Left cardiac atrium (tissue), 4 donors: ENCODE results near the gene MX1. TPM values are rescaled to one million over a fixed set of nuclear protein-coding genes. Genes with fewer than 3 reads are reported as not detected.

Experiments used
- ATAC-seq, 2 donors: fragments of 200-7000 bp; cut with Tn5 transposase; one replicate each; pipeline ENCODE4 v1.9.1; 2020; ENCODE audit warnings: mild to moderate bottlenecking in 2 of 2, moderate library complexity in 2 of 2
- DNase-seq: peaks from one replicate; pipeline ENCODE4 v3.0.0-alpha.2; 2020
- intact Hi-C, 2 donors: fragments of 100-400 bp; cut with DNase I; formaldehyde crosslinking; loops; one replicate each; pipeline versions ENCODE4 v1.14.1 to v1.15.1; 2022 to 2023
- long read RNA-seq: library from polyadenylated mRNA; unstranded; transcript quantifications from one replicate; pipeline ENCODE4 v2.0.0, GENCODE V29; 2021
- total RNA-seq, 2 donors: library from RNA; stranded (reverse); fragmentation: NEBNext Ultra II Directional; extraction: Animal tissue kit (Norgen Biotek cat#: 25700); gene quantifications; one replicate each; pipeline ENCODE4 v1.2.1, GENCODE V29; 2021
- donor health status: DM: no; HTN: yes; CAD: no.
- donor health status: DM: no; HTN: yes; CAD: no; lungs with severe emphysema.
- donor health status: DM: yes; HTN: yes; CAD: no.
- donor health status: Dilated cardiomyopathy.

MX1 gene
- total RNA-seq: 10 to 100 TPM; 15.4 to 48.6 TPM
- long read RNA-seq, transcript MX1-202 (17 exons, 2,850 nt): major isoform, 14 of 36 reads
- long read RNA-seq, partial matches to known transcripts: 5 of 36 reads
- long read RNA-seq, other reads (novel, unspliced or antisense): 17 of 36 reads

GRCh38 chr21:41425954-41426675 is at the start of gene MX1:
Gene MX1, plus strand, starts transcription at chr21:41426239. Its CDS starts 5,832 bp downstream, at chr21:41432071.
- ATAC-seq (peak; percentile 90 to 94), DNase-seq (peak; percentile 88)
- intact Hi-C loops: loop anchor here in 1 of 2 donors (10.0 kb wide), 1 partner anchor 61 kb away; the partner anchor contains the start of gene MX2

- ATAC-seq (no peak), DNase-seq (no peak)
- intact Hi-C loops: no loop called here
Measured at GRCh38 chr21:41377715-41378114, 48.3 kb upstream of the MX1 start.

GRCh38 chr21:41378849-41379248 is 47.2 kb upstream of the MX1 start:
- DNase-seq: no peak
- intact Hi-C loops: no loop called here
- no peak for ATAC-seq

GRCh38 chr21:41379901-41380300 is 46.1 kb upstream of the MX1 start:
- DNase-seq (no peak), ATAC-seq (no peak)
- intact Hi-C loops: no loop called here

- DNase-seq (no peak), ATAC-seq (no peak)
- intact Hi-C loops: no loop called here
Measured at GRCh38 chr21:41381731-41382130, 44.3 kb upstream of the MX1 start.

GRCh38 chr21:41387042-41387819 is 38.8 kb upstream of the MX1 start:
- DNase-seq (no peak), ATAC-seq (no peak)
- intact Hi-C loops: no loop called here

- DNase-seq (no peak), ATAC-seq (no peak)
- intact Hi-C loops: no loop called here
Measured at GRCh38 chr21:41387824-41388223, 38.2 kb upstream of the MX1 start.

GRCh38 chr21:41388259-41388658 is 37.8 kb upstream of the MX1 start:
- ATAC-seq (no peak), DNase-seq (no peak)
- intact Hi-C loops: no loop called here

- DNase-seq (no peak), ATAC-seq (no peak)
- intact Hi-C loops: no loop called here
Measured at GRCh38 chr21:41390043-41390639, 35.9 kb upstream of the MX1 start.

- intact Hi-C loops: no loop called here
- no peak for ATAC-seq
- no peak for DNase-seq
Measured at GRCh38 chr21:41393876-41394465, 32.1 kb upstream of the MX1 start.

GRCh38 chr21:41396558-41397075 is 29.4 kb upstream of the MX1 start:
- intact Hi-C loops: no loop called here
- peak in 1 of 2 donors; percentile 79 for ATAC-seq
- no peak for DNase-seq

GRCh38 chr21:41397471-41397891 is 28.6 kb upstream of the MX1 start:
- no peak for DNase-seq
- intact Hi-C loops: no loop called here
- ATAC-seq: peak in 1 of 2 donors; percentile 20

- ATAC-seq (no peak), DNase-seq (no peak)
- intact Hi-C loops: no loop called here
Measured at GRCh38 chr21:41398251-41398650, 27.8 kb upstream of the MX1 start.

- ATAC-seq: no peak
- intact Hi-C loops: no loop called here
- no peak for DNase-seq
Measured at GRCh38 chr21:41398831-41399230, 27.2 kb upstream of the MX1 start.

GRCh38 chr21:41399246-41399800 is 26.7 kb upstream of the MX1 start:
- intact Hi-C loops: no loop called here
- ATAC-seq (no peak), DNase-seq (no peak)

- ATAC-seq: no peak
- intact Hi-C loops: no loop called here
- no peak for DNase-seq
Measured at GRCh38 chr21:41402231-41402630, 23.8 kb upstream of the MX1 start.

- DNase-seq (no peak), ATAC-seq (no peak)
- intact Hi-C loops: no loop called here
Measured at GRCh38 chr21:41402796-41403195, 23.2 kb upstream of the MX1 start.

- DNase-seq (no peak), ATAC-seq (no peak)
- intact Hi-C loops: no loop called here
Measured at GRCh38 chr21:41403331-41403730, 22.7 kb upstream of the MX1 start.

GRCh38 chr21:41403966-41404365 is 22.1 kb upstream of the MX1 start:
- no peak for DNase-seq
- intact Hi-C loops: no loop called here
- ATAC-seq: no peak
